Measurements from ENCODE around the gene WDR11. TPM values are rescaled to one million over a fixed set of nuclear protein-coding genes. Genes with fewer than 3 reads are reported as not detected.
"Not testable (repeated sequence)": the region's sequence is repeated elsewhere in the genome, so short reads cannot be mapped to it uniquely, and the experiment has no call there.

The WDR11 gene
- total RNA-seq, 2 donors from 2014 or later, result 29.0 to 30.2 TPM

DNA sequence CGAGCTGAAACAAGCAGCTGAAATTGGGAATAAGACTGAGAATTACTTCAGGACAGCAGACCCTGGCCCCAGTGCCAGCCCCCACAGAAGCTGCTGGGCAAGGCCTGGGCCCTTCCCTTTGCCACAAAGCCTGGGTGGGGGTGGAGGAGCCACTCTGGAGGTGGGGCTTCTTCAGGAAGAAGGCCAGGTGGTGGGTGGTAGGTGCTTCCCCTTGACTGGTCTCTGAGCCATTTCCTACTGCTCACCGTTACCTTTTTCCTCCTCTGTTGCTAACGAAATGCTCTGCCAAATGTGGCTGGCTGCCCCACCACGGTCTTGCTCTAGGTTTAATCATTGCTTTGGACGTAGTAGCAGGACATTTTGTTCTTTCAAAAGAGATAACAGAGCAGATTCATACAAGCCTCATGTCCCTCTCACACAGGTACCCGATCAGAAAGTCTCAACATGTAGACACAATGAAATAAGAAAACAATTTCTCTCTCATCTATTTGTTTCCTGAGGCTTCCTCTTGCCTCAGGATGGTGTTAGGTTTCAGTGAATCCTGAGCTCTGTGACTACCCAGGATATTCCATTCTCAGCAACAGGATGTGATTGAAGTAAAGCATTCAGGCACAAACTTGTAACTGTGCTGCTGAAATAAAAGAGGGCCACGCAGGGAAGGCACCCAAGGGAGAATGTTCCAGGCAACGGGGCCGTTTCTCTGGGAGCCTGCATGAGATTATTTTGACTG, 66.5 kb downstream of the WDR11 start:
- Mint-ChIP-seq H3K4me1 (no peaks in the 10 kb centered on the region), H3K9me3 (peaks cover 6% of the 10 kb centered on the region), H3K4me3 (no peak overlapping the region), H3K27ac (no peak overlapping the region), H3K36me3 (ENCODE audit: low read depth) (no peaks in the 10 kb centered on the region), H3K27me3 (no peaks in the 10 kb centered on the region)
- ATAC-seq (replicated peaks), result no peak

DNA sequence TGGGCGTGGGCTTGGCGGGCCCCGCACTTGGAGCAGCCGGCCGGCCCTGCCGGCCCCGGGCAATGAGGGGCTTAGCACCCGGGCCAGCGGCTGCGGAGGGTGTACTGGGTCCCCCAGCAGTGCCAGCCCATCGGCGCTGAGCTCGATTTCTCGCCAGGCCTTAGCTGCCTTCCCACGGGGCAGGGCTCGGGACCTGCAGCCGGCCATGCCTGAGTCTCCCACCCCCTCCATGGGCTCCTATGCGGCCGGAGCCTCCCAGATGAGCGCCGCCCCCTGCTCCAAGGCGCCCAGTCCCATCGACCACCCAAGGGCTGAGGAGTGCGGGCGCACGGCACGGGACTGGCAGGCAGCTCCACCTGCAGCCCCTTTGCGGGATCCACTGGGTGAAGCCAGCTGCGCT, 72.7 kb downstream of the WDR11 start:
- H3K4me1 Mint-ChIP-seq; ATAC-seq (replicated peaks); H3K9me3 Mint-ChIP-seq; H3K4me3 Mint-ChIP-seq; H3K36me3 Mint-ChIP-seq (ENCODE audit: low read depth); H3K27ac Mint-ChIP-seq; H3K27me3 Mint-ChIP-seq: not testable (repeated sequence)

DNA sequence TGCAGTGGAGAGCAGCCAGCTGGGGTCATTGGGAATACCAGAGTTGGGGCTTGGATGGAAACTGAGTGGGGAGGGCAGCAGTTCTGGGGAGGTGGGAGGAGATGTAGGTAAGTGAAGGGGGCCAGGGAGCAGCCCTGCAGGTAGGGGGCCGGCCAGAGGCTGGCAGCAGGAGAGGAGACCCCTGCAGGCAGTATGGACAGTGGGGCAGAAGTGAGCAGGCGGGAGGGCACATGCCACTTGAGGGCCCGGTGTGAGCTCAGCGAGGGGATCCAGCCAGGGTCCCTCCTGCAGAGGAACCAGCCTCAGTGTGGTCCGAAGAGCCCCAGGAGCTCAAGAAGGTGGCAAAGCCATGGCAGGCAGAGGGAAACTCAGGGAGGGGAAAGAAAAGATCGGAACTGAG, 75.4 kb downstream of the WDR11 start:
- no peak overlapping the region for H3K27ac Mint-ChIP-seq
- no peaks in the 10 kb centered on the region for H3K4me1 Mint-ChIP-seq
- H3K27me3 Mint-ChIP-seq, result peaks cover 12% of the 10 kb centered on the region
- no peak overlapping the region for H3K4me3 Mint-ChIP-seq
- ATAC-seq (replicated peaks), result no peak
- no peaks in the 10 kb centered on the region for H3K36me3 Mint-ChIP-seq (ENCODE audit: low read depth)
- no peaks in the 10 kb centered on the region for H3K9me3 Mint-ChIP-seq

DNA sequence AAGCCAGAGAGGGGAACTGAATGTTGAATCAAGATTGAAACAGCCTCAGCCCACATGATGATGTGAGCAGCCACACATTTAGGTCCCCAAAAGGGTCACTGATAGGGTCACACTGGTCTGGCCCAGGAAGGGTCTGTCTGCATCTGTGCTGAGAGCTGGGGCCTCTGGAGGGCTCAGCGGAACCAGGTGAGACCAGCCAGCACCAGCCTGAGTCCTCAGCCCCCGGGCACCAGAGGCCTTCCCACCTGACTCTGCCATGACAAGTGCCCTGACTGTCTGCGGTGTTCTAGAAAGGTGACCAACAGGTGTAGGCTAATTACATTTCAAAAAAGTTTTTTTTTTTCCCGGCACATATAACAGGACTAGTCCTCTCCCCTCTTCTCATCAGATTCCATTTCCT, 76.2 kb downstream of the WDR11 start:
- Mint-ChIP-seq H3K4me3 (no peak overlapping the region), H3K4me1 (no peaks in the 10 kb centered on the region), H3K9me3 (no peaks in the 10 kb centered on the region), H3K36me3 (ENCODE audit: low read depth) (no peaks in the 10 kb centered on the region), H3K27me3 (peaks cover 12% of the 10 kb centered on the region), H3K27ac (no peak overlapping the region)
- ATAC-seq (replicated peaks), result no peak

GRCh38 chr10:120929166-120929565, 78.0 kb downstream of the WDR11 start:
- H3K4me1 Mint-ChIP-seq, result no peaks in the 10 kb centered on the region
- H3K4me3 Mint-ChIP-seq, result no peak overlapping the region
- no peak for ATAC-seq (replicated peaks)
- H3K36me3 Mint-ChIP-seq (ENCODE audit: low read depth), result no peaks in the 10 kb centered on the region
- no peaks in the 10 kb centered on the region for H3K9me3 Mint-ChIP-seq
- H3K27me3 Mint-ChIP-seq, result peaks cover 12% of the 10 kb centered on the region
- H3K27ac Mint-ChIP-seq, result no peak overlapping the region

DNA sequence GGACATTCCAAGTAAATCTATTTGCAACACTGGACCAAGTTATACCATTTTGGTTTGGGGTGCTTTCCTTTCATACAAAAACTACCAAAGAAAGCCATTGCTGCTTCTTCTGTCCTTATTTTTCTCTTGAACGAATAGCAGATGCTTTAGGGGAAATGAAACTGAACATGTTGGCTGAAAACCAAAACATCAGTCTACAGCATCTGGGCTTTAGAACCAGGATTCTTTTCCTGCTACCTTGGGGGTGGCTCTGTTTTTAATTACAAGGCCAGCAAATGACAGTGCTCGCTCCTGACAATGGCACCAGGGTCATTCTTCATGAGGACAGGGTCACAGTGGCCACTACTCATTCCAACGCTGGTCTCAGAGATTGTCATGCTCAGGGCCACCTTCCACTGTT, 80.3 kb downstream of the WDR11 start:
- no peaks in the 10 kb centered on the region for H3K9me3 Mint-ChIP-seq
- no peak for ATAC-seq (replicated peaks)
- no peak overlapping the region for H3K27ac Mint-ChIP-seq
- peaks cover 7% of the 10 kb centered on the region for H3K27me3 Mint-ChIP-seq
- H3K4me3 Mint-ChIP-seq, result no peak overlapping the region
- no peaks in the 10 kb centered on the region for H3K36me3 Mint-ChIP-seq (ENCODE audit: low read depth)
- H3K4me1 Mint-ChIP-seq, result no peaks in the 10 kb centered on the region

GRCh38 chr10:120931999-120932398, 80.8 kb downstream of the WDR11 start:
- Mint-ChIP-seq H3K36me3 (ENCODE audit: low read depth) (no peaks in the 10 kb centered on the region), H3K27me3 (peaks cover 3% of the 10 kb centered on the region), H3K9me3 (no peaks in the 10 kb centered on the region), H3K4me1 (no peaks in the 10 kb centered on the region), H3K4me3 (no peak overlapping the region), H3K27ac (no peak overlapping the region)
- ATAC-seq (replicated peaks), result no peak

DNA sequence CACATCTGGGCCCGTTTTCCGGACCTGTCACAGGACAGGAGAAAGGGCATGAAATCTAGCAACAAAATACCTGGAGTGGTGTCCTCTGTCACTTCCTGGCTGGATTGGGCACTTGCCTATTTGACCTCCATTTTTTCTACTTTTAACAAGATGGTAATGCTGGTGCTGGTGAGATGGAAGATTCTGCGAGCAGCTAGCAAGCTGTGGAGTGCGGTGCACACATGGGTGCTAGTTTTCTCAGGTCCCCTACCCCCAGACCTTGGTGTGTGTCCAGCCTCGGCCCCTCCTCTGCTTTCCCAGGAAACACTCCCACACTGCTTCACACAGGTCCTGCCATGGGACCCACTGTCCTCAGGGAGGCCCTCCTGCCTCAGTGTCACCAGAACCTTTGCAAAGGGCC, 87.7 kb downstream of the WDR11 start:
- H3K27me3 Mint-ChIP-seq, result peaks cover 8% of the 10 kb centered on the region
- H3K27ac Mint-ChIP-seq, result no peak overlapping the region
- no peak for ATAC-seq (replicated peaks)
- no peak overlapping the region for H3K4me3 Mint-ChIP-seq
- no peaks in the 10 kb centered on the region for H3K36me3 Mint-ChIP-seq (ENCODE audit: low read depth)
- no peaks in the 10 kb centered on the region for H3K9me3 Mint-ChIP-seq
- H3K4me1 Mint-ChIP-seq, result no peaks in the 10 kb centered on the region

- no peaks in the 10 kb centered on the region for H3K36me3 Mint-ChIP-seq (ENCODE audit: low read depth)
- H3K9me3 Mint-ChIP-seq, result no peaks in the 10 kb centered on the region
- no peaks in the 10 kb centered on the region for H3K4me1 Mint-ChIP-seq
- H3K27me3 Mint-ChIP-seq, result peaks cover 8% of the 10 kb centered on the region
- no peak overlapping the region for H3K27ac Mint-ChIP-seq
- H3K4me3 Mint-ChIP-seq, result no peak overlapping the region
- ATAC-seq (replicated peaks), result no peak
Observed at GRCh38 chr10:120940299-120940900, 89.2 kb downstream of the WDR11 start.

DNA sequence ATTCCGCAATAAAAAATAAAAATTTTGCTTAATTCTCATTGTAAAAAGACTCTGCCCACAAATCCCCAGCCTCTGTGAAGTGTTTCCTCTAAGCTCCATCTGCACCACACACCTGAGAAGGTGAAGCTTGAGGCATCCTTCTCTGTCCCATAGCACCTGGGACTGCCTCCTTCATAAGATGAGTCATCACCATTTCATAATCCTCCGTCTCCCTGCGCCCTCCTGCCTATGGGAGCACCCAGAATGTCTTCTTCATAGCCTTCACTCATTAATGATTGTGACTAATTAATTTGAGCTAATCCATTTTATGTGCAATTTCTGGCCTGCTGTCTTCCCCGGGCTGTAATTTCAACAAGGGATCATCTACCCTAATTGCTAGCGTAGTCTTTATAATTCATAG, 90.3 kb downstream of the WDR11 start:
- no peaks in the 10 kb centered on the region for H3K9me3 Mint-ChIP-seq
- H3K27ac Mint-ChIP-seq, result no peak overlapping the region
- ATAC-seq (replicated peaks), result no peak
- peaks cover 8% of the 10 kb centered on the region for H3K27me3 Mint-ChIP-seq
- no peaks in the 10 kb centered on the region for H3K36me3 Mint-ChIP-seq (ENCODE audit: low read depth)
- H3K4me3 Mint-ChIP-seq, result no peak overlapping the region
- H3K4me1 Mint-ChIP-seq, result no peaks in the 10 kb centered on the region

DNA sequence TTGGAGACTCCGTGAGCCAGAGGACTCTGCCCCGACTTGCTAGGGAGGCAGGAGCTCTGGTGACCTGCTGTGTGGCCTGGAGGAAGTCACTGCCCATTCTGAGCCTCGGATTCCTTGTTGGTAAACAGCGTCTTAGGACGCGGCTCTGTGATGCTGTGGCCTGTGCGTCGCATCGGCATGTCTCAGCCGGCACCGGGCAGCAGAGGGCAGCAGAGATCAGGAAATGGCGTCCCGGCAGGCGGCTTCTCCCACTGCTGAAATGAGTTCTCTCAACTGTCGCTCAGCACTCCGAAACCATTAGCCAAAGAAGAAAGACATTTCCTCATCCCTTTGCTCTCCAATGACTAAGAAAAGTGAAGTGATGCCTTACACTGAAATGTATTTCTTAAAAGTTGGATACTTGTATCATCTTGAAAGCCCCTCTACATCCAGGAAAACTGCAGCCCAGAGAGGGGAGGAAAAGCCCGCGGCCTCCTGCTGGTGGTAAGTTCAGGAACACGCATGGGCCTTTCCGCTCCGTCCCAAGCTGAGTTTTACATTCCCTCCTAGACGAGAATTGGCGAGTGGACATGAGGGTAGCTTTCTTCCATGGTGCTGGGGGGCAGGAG, 91.7 kb downstream of the WDR11 start:
- peak; percentile 86 for ATAC-seq (replicated peaks)
- H3K4me1 Mint-ChIP-seq, result no peaks in the 10 kb centered on the region
- no peaks in the 10 kb centered on the region for H3K36me3 Mint-ChIP-seq (ENCODE audit: low read depth)
- peaks cover 8% of the 10 kb centered on the region for H3K27me3 Mint-ChIP-seq
- no peaks in the 10 kb centered on the region for H3K9me3 Mint-ChIP-seq
- no peak overlapping the region for H3K27ac Mint-ChIP-seq
- no peak overlapping the region for H3K4me3 Mint-ChIP-seq

- Mint-ChIP-seq H3K36me3 (ENCODE audit: low read depth) (no peaks in the 10 kb centered on the region), H3K4me3 (no peak overlapping the region), H3K9me3 (no peaks in the 10 kb centered on the region), H3K27ac (no peak overlapping the region), H3K27me3 (peaks cover 12% of the 10 kb centered on the region), H3K4me1 (no peaks in the 10 kb centered on the region)
- no peak for ATAC-seq (replicated peaks)
Observed at GRCh38 chr10:120943542-120943941, 92.4 kb downstream of the WDR11 start.

GRCh38 chr10:120944586-120945125, 93.5 kb downstream of the WDR11 start:
- no peak for ATAC-seq (replicated peaks)
- no peaks in the 10 kb centered on the region for H3K36me3 Mint-ChIP-seq (ENCODE audit: low read depth)
- no peaks in the 10 kb centered on the region for H3K9me3 Mint-ChIP-seq
- H3K4me3 Mint-ChIP-seq, result no peak overlapping the region
- no peak overlapping the region for H3K27ac Mint-ChIP-seq
- H3K27me3 Mint-ChIP-seq, result peaks cover 10% of the 10 kb centered on the region
- no peaks in the 10 kb centered on the region for H3K4me1 Mint-ChIP-seq

GRCh38 chr10:120945182-120945581, 94.0 kb downstream of the WDR11 start:
- Mint-ChIP-seq H3K27ac (no peak overlapping the region), H3K9me3 (no peaks in the 10 kb centered on the region), H3K4me1 (no peaks in the 10 kb centered on the region), H3K4me3 (no peak overlapping the region), H3K36me3 (ENCODE audit: low read depth) (no peaks in the 10 kb centered on the region), H3K27me3 (peaks cover 15% of the 10 kb centered on the region)
- ATAC-seq (replicated peaks), result no peak

- H3K9me3 Mint-ChIP-seq, result no peaks in the 10 kb centered on the region
- no peaks in the 10 kb centered on the region for H3K36me3 Mint-ChIP-seq (ENCODE audit: low read depth)
- no peak for ATAC-seq (replicated peaks)
- no peak overlapping the region for H3K4me3 Mint-ChIP-seq
- no peaks in the 10 kb centered on the region for H3K4me1 Mint-ChIP-seq
- peaks cover 22% of the 10 kb centered on the region for H3K27me3 Mint-ChIP-seq
- no peak overlapping the region for H3K27ac Mint-ChIP-seq
Observed at GRCh38 chr10:120945801-120946302, 94.7 kb downstream of the WDR11 start.
